DMS153 treated with DMSO at 0.1 percent for 48 hours (cell line): ENCODE results near the gene SLC12A2.

Experiments
- DNase-seq: peaks from one replicate; lab custom pipeline; 2025; ENCODE audit not compliant: unreplicated experiment; lab: John Stamatoyannopoulos, UW

SLC12A2 gene

GRCh38 chr5:128163991-128164390, 80.4 kb downstream of the SLC12A2 start:
- no peak for DNase-seq

DNA sequence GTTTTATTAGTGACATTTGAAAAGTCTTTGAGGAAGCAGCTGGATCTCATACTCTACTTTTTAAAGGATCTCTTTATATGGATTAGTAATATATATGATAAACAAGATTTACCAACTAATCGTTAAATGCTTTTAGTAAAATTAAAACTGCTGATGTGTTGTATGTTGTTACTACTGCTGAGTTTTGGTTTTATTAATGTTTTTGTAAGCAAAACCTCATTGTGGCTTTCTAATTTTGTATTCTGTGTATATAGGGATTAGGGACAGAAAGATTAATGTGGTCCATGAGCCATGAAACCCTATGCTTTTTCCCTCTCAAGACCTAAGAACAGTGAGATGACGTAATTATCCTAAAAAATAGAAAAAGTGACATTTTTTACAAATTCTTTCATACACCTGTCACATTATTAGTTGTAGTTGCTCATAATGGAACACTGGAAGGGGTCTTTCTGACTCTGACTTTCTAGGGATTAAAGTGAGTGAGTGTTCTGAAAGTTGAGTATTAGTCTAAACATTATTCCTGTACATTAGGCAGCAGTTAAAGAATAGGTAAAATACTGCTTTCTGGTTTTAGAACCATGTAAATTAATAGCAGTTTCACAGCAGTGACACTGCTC, 85.9 kb downstream of the SLC12A2 start:
- DNase-seq: no peak

DNA sequence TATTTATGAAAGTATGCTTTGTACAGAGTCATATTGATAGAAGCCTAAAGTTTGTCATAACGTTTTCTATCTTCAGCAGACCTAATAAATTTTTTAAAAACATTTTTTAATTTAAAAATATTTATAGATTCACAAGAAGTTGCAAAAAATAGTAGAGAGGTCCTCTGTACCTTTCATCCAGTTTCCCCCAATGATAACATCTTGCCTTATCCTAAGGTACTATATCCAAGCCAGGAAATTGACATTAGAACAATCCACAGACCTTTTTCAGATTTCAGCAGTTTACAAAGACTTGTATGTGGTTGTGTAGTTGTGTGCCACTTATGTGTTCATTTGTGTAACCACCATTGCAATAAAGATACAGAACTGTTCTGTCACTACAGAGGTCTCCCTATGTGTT, 88.5 kb downstream of the SLC12A2 start:
- no peak for DNase-seq

DNA sequence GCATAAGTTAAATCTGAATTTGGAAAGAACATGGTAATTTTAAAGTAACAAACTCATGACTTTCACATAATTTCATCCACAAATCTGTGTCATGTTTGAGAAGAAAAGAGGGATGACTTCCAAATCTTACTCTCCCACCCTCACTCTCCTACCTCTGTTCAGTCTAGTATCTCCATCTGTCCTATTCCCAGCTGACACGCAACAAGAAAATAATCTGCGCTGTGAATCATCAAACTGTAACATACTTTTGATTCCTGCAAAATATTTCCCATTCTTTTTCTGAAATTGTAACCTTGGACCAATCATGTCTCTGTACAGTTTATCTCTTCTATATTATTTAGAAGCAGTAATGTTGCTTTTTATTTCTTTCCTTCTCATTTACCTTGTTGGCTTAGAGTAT, 91.4 kb downstream of the SLC12A2 start:
- no peak for DNase-seq

- no peak for DNase-seq
Observed at GRCh38 chr5:128192368-128192767, 108.8 kb downstream of the SLC12A2 start.

DNA sequence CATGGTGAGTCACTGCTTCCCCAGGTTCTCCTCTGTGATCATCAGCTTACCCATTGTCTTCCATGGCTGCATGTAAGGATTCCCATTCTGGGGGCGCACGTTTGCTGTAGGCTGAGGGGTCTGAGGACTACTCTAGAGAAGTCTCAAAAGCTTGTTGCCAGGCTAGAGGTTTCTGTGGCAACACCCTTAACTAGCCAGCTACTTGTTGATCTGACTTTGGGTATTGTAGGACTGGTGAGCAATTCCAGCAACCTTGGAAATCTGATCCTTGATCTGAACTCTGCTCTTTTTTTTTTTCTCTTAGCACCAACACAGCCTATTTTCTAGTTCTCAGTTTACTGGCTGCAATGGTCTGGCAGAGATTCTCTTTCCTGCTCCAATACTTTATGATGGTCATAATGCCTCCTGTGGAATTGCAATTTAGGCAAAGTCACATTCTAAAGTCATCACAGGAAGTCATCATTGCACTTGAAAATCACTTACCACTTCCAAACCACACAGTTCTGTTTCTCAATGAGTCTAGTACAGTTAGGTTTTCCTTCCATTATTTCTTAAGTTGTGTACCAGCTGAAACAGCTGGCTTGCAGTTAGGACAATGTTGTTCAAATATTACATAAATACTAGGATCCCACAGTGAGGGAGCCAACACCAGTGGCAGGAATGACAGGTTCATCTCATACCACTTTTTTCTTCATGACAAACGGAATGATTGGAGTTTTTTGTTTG, 110.3 kb downstream of the SLC12A2 start:
- no peak for DNase-seq

DNA sequence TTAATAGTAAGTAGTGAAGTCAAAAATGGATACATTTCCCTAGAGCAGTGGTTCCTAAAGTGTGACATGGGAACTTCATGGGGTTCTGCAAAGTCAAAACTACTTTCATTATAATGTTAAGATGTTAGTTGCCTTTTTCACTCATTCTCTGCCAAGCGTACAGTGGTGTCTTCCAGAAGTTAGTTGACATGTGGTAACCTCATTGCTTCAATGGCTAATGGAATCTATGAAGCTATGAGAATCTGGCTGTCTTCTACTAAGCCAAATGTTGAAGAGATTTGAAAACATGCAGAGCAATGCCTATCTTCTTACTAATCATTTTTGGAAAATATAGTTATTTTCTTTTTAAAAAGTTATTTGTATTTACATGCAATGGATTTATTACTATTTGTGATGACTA, 111.8 kb downstream of the SLC12A2 start:
- no peak for DNase-seq

DNA sequence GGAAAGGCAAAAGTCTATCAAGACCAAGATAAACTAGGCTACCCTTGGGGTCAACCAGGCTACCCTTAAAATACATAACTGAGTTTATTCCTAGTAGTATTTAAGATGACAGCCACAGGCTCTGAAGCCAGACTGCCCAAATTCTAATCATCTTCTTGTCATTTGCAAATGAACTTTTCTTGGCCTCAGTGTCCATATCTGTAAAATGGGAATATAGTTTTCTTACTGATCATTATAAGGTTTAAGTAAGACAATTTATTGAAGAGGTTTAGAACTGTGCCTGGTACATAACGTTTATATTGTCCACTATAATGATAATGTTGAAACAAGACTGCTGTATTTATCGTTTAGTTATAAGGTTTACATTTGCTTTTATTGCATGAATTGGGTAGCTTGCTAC, 112.5 kb downstream of the SLC12A2 start:
- DNase-seq: no peak

GRCh38 chr5:128196791-128197190, 113.2 kb downstream of the SLC12A2 start:
- DNase-seq: no peak

DNA sequence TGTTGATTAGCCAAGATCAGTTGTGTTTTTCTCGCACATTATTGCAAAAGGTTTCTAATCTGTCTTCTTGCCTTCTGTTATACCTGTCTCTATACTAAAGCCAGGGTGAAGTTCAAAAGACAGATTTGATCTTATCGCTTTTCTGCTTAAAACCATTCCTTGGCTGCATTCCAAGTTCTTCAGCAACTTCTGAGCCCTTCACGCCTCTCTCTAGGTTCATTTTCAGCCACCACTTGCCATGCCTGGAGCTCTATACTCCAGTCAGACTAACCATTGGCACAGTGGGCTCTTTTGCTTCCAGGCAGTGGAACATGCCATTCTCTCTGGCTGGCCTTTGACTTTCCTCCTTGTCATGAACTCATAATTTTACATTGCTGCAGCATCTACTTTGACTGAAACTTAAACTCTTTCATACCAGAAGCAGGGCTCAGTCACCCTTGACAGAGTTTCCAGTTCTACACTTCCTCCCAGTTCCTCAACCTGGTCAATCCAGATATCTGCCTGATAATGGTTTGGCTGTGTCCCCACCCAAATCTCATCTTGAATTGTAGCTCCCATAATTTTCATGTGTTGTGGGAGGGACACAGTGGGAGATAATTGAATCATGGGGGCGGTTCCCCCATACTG, 114.4 kb downstream of the SLC12A2 start:
- no peak for DNase-seq

GRCh38 chr5:128199104-128199503, 115.5 kb downstream of the SLC12A2 start:
- DNase-seq: no peak

GRCh38 chr5:128199611-128200010, 116.0 kb downstream of the SLC12A2 start:
- DNase-seq: no peak

- peak; percentile 7 for DNase-seq
Observed at GRCh38 chr5:128201065-128201926, 117.7 kb downstream of the SLC12A2 start.

DNA sequence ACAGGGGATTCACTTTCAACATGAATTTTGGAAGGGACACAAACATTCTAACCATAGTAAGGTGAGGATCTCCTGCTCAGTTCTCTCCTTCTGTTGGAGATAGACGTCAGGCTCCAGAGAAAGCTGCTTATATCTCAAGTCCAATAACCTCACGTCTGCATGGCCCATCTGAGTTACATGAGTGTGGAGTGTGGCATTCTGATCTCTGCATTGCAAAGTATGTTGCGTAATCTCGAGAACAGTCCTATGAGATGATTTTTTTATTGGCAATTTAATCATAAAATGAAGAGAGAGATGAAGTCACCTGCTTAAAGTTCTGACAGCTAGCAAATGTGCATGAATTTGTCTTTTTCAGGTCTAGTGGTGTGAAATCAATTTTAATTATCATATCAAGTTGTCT, 118.8 kb downstream of the SLC12A2 start:
- DNase-seq: no peak

DNA sequence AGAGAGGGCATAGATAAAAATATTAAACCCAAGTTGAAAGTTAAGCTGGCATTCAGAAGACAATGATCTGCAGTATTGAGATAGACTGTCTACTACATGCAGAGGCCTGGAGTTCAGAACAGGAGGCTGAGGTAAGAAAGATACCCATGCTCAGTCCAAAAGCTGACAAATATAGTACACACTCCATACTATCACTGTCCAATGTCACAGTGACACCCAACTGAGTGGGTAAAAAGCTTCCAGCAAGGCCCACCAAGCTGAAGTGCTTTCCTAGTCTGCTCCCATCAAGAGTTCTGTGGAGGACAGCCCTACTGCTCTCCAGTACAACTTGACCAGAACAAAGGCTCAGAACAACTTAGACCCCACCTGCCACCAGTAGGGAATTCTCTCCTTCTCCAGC, 124.9 kb downstream of the SLC12A2 start:
- DNase-seq: no peak

GRCh38 chr5:128212191-128212806, 128.7 kb downstream of the SLC12A2 start:
- DNase-seq: no peak

GRCh38 chr5:128213340-128213739, 129.8 kb downstream of the SLC12A2 start:
- DNase-seq: peak; percentile 2

DNA sequence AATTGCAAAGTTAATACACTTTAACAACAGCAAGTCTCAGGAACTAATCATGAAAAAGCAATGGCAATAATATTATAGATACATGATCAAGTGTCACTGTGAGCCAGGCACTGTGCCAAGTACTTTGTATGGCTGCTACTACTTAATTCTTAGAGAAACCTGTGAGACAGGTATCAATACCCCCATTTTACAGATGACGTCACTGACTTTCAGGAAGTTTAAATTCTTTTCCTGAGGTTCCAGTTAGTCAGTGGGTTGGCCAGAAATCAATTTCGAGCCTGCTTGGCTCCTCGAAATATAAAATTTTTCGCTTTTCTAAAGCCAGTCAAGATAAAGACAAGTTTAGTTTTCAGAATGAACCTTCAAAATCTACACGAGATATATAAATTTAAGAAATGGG, 130.3 kb downstream of the SLC12A2 start:
- no peak for DNase-seq

GRCh38 chr5:128216285-128216684, 132.7 kb downstream of the SLC12A2 start:
- no peak for DNase-seq

GRCh38 chr5:128216860-128217531, 133.4 kb downstream of the SLC12A2 start:
- no peak for DNase-seq

- no peak for DNase-seq
Observed at GRCh38 chr5:128220841-128221240, 137.3 kb downstream of the SLC12A2 start.
